Breast epithelium (tissue), 4 donors: ENCODE results near the gene DDX43. TPM values are rescaled to one million over a fixed set of nuclear protein-coding genes. Genes with fewer than 3 reads are reported as not detected.
A peak's percentile ranks its signal among the peaks of the same experiment; 100 is the strongest.

Experiments
- DNase-seq, 2 donors: peaks; one replicate each; pipeline ENCODE4 v3.0.0-alpha.2; 2019; ENCODE audit warnings: low spot score in 2 of 2
- H3K27ac ChIP-seq, 2 donors: fragments of 200-600 bp; sonication (generic) in 1 of 2; one replicate each; pipeline ENCODE4 v1.5.1; 2016 to 2019; ENCODE audit warnings: mild to moderate bottlenecking in 1 of 2
- H3K27me3 ChIP-seq, 2 donors: fragments of 200-600 bp; sonication (generic) in 1 of 2; one replicate each; pipeline versions ENCODE4 v1.5.1 to v1.6.0; 2017 to 2019; ENCODE audit warnings: control low read depth in 1 of 2, mild to moderate bottlenecking in 1 of 2
- H3K36me3 ChIP-seq: fragments of 200-600 bp; one replicate; pipeline ENCODE4 v1.5.1; 2019
- H3K4me1 ChIP-seq, 2 donors: fragments of 200-600 bp; sonication (generic); one replicate each; pipeline ENCODE4 v1.5.1; 2016 to 2019; ENCODE audit warnings: control low read depth in 1 of 2
- H3K4me3 ChIP-seq, 3 donors: fragments of 200-600 bp; sonication (generic); 1 replicate in 2 of 3; 2 replicates in 1 of 3; pipeline ENCODE4 v1.5.1; 2016 to 2019; ENCODE audit warnings: mild to moderate bottlenecking in 3 of 3, moderate library complexity in 2 of 3
- H3K9me3 ChIP-seq, 2 donors: fragments of 200-600 bp; sonication (generic) in 1 of 2; one replicate each; pipeline ENCODE4 v1.5.1; 2016 to 2019; ENCODE audit warnings: control low read depth in 1 of 2
- CTCF ChIP-seq, 3 donors: fragments of 450-650 bp; IDR thresholded peaks; one replicate each; pipeline ENCODE4 v1.5.1; 2016 to 2017; ENCODE audit warnings: antibody characterized with exemption in 3 of 3, mild to moderate bottlenecking in 3 of 3, moderate library complexity in 3 of 3
- POLR2A ChIP-seq: fragments of 450-650 bp; IDR thresholded peaks from one replicate; pipeline ENCODE4 v1.6.1; 2016; ENCODE audit warnings: antibody characterized with exemption, mild to moderate bottlenecking, moderate library complexity
- POLR2AphosphoS5 ChIP-seq, 3 donors: sonication (generic); formaldehyde crosslinking; IDR thresholded peaks; one replicate each; pipeline ENCODE4 v1.6.1; 2017; ENCODE audit warnings: antibody characterized with exemption in 3 of 3
- intact Hi-C: fragments of 100-400 bp; cut with DNase I; formaldehyde crosslinking; loops from one replicate; pipeline ENCODE4 v1.15.1; 2023; ENCODE audit warnings: low total_unique reads
- total RNA-seq, 3 donors: library from RNA; depleted of rRNA; stranded (reverse); fragments of >200 nt; gene quantifications; one replicate each; pipeline ENCODE4 v1.1.0, GENCODE V29; 2016

DDX43 gene
- 1 to 10 TPM; 1.5 to 5.9 (median 5.0) TPM for total RNA-seq

GRCh38 chr6:73394577-73395354 is at the start of gene DDX43:
Gene DDX43 (plus strand): TSS chr6:73394828. CDS start chr6:73394906, 78 bp downstream.
- Histone ChIP-seq H3K9me3 (no peaks in the 10 kb centered on the region), H3K4me1 (no peaks in the 10 kb centered on the region), H3K36me3 (no peaks in the 10 kb centered on the region), H3K4me3 (peak within 1 kb of the TSS; percentile 22 to 58 (median 31)), H3K27ac (peak within 1 kb of the TSS; percentile 33 to 50), H3K27me3 (no peaks in the 10 kb centered on the region)
- intact Hi-C loops: no loop called here
- TF ChIP-seq CTCF (IDR thresholded peaks at IDR 0.05) (no peak), POLR2A (no peak), POLR2AphosphoS5 (IDR thresholded peaks at IDR 0.05) (no peak)
- peak in 1 of 2 donors; percentile 54 for DNase-seq

- no peak for DNase-seq
- Histone ChIP-seq H3K36me3 (no peaks in the 10 kb centered on the region), H3K27me3 (peaks cover 0 to 13% of the 10 kb centered on the region in 2 donors), H3K9me3 (no peaks in the 10 kb centered on the region), H3K4me1 (no peaks in the 10 kb centered on the region), H3K4me3 (no peak overlapping the region), H3K27ac (no peak overlapping the region)
- no peak for TF ChIP-seq CTCF (IDR thresholded peaks at IDR 0.05)
- TF ChIP-seq POLR2AphosphoS5 (IDR thresholded peaks at IDR 0.05): no peak
- TF ChIP-seq POLR2A: no peak
- intact Hi-C loops: no loop called here
These were observed 46.0 kb upstream of the DDX43 start for GRCh38 chr6:73348550-73349204.

GRCh38 chr6:73349311-73349710 is 45.3 kb upstream of the DDX43 start:
- H3K4me3 ChIP-seq: no peak overlapping the region
- TF ChIP-seq CTCF (IDR thresholded peaks at IDR 0.05) (no peak), POLR2A (no peak), POLR2AphosphoS5 (IDR thresholded peaks at IDR 0.05) (no peak)
- H3K36me3 ChIP-seq: no peaks in the 10 kb centered on the region
- no peak for DNase-seq
- H3K4me1 ChIP-seq: no peaks in the 10 kb centered on the region
- H3K27ac ChIP-seq: no peak overlapping the region
- no peaks in the 10 kb centered on the region for H3K9me3 ChIP-seq
- intact Hi-C loops: no loop called here
- H3K27me3 ChIP-seq: peaks cover 0 to 13% of the 10 kb centered on the region in 2 donors

- H3K4me3 ChIP-seq: no peak within 1 kb of the TSS
These were observed 40.7 kb upstream of the DDX43 start, which contains the start of gene DPPA5 for GRCh38 chr6:73353636-73354593. Gene DPPA5 (minus strand): TSS chr6:73354276. CDS start chr6:73354225, 51 bp downstream.

More at GRCh38 chr6:73353636-73354593, 40.7 kb upstream of the DDX43 start, which contains the start of gene DPPA5:
- no peak for DNase-seq
- Histone ChIP-seq H3K4me1 (no peaks in the 10 kb centered on the region), H3K36me3 (no peaks in the 10 kb centered on the region), H3K9me3 (no peaks in the 10 kb centered on the region), H3K27ac (no peak within 1 kb of the TSS), H3K27me3 (peaks cover 0 to 4% of the 10 kb centered on the region in 2 donors)
- intact Hi-C loops: no loop called here
- TF ChIP-seq POLR2A (no peak), CTCF (IDR thresholded peaks at IDR 0.05) (no peak), POLR2AphosphoS5 (IDR thresholded peaks at IDR 0.05) (no peak)
